ENCODE measurements around the gene LPP.

GRCh38 chr3:188674595-188674994, 520.6 kb downstream of the LPP start:
- TF ChIP-seq CTCF (IDR thresholded peaks at IDR 0.05; ENCODE audit: insufficient read depth, low read length, poor library complexity, severe bottlenecking) (no peak), EZH2phosphoT487 (conservative IDR thresholded peaks at IDR 0.05; ENCODE audit: low read length) (no peak)

All from SU-DHL-6 (cell line).